Subcutaneous adipose tissue (tissue), 4 donors: Measurements from ENCODE around the gene PRIMA1. TPM values are rescaled to one million over a fixed set of nuclear protein-coding genes. Genes with fewer than 3 reads are reported as not detected.

Experiments used
- CTCF ChIP-seq: fragments of 450-650 bp; IDR thresholded peaks from one replicate; pipeline ENCODE4 v1.5.1; 2016; ENCODE audit warnings: low read depth, mild to moderate bottlenecking, control low read depth, antibody characterized with exemption, moderate library complexity
- total RNA-seq, 4 donors: library from RNA; depleted of rRNA; stranded (reverse); fragments of >200 nt; gene quantifications; one replicate each; pipeline ENCODE4 v1.1.0, GENCODE V29; 2016

Gene PRIMA1
- total RNA-seq, 4 donors from 2014 or later: 0.51 to 1.3 (median 0.80) TPM

GRCh38 chr14:93708800-93709199 lies 79.5 kb downstream of the PRIMA1 start:
- no peak for TF ChIP-seq CTCF

- no peak for TF ChIP-seq CTCF
Measured at GRCh38 chr14:93708311-93708734, 80.0 kb downstream of the PRIMA1 start.

GRCh38 chr14:93707475-93707874 lies 80.8 kb downstream of the PRIMA1 start:
- no peak for TF ChIP-seq CTCF

GRCh38 chr14:93706360-93706955 lies 81.8 kb downstream of the PRIMA1 start:
- TF ChIP-seq CTCF: no peak

DNA sequence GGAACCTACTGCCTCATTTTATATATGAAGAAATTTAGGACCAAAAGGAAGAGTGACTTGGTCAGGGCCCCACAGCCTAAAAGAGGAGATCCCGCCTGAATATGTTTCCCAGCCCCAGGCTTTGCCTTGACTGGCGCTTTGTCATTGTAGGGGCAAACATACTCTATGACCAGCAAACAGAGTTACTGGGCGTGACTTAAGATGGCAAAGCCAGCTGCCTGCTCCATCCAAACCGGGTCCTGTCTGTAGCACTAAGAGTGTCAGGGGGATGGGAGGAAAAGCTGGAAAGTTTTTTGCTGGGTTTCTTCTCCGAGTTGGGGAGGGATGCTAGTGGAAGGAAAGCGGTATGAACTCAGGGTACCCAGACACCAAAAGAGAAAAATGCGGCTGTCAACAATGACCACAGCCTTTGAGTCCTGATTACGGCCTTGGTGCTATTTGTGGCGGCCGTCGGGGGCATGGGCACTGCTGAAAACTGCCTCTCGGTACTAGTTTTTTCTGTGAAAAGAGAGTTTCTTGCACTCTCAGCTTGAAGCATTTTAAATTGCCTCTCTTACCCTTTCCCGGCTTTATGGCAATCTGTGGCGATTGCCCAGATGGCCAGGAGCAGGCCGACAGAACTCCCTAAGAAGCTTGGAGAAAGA lies 82.7 kb downstream of the PRIMA1 start:
- no peak for TF ChIP-seq CTCF

DNA sequence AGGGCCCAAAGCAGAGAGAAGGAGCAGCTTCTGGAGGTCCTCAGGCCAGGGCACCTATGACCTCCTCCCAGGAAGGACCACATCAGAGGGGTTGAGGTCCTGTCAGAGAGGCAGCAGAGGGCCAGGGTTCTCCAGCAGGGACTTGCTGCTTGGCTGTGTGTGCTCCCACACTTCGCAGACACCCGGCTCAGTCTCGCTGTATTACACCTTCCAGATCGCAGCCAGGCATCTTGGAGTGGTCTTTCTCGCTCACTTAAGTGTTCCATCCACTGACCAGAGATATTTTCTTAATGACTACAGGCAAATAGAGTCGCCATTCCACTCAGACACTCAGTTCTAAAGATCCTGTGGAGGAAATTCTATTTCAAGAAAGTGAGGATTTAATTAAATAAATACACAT lies 84.3 kb downstream of the PRIMA1 start:
- TF ChIP-seq CTCF: no peak

DNA sequence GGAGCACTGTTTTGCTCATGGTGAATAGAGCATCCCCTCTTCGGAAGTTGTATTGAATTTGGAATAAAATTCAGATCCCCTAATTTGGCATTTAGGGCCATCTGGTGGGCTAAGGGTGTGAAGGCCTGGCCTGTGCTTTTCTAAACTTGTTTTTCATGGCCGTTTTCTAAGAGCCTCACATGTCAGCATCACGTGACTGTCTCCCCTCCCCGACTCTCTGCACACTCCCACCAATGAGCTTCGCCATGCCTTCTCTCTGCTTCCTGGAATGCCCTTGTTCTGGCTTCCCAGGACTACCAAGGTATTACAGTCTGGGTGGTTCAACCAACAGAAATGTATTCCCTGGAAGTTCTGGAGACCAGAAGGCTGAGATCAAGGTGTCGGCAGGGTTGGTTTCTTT lies 85.3 kb downstream of the PRIMA1 start:
- TF ChIP-seq CTCF: no peak
